ELF-1 (cell line): ENCODE data around the gene CNIH3.

ENCODE experiments used
- DNase-seq: peaks from one replicate; pipeline ENCODE4 v3.0.0-alpha.2; 2016; ENCODE audit warnings: low read depth, low spot score

Gene CNIH3

GRCh38 chr1:224743608-224744164 lies 127.6 kb downstream of the CNIH3 start:
- no peak for DNase-seq

DNA sequence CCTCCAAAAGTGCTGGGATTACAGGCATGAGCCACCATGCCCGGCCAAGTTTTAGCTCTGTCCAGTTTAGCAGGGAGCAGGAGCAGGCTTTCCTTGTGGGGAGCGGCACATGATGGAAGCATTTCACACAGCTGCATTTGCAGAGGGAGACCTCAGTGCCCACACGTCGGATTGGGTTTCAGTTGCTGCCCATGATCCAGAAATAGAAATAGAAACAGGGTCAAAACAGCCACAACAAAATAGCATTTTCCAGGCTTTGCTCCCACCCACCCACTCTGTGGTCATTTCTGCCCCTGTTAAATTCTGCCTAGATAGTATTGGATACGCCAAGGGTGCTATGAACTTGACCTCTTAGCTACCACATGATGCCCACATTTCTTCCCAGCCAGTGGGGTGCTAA lies 128.4 kb downstream of the CNIH3 start:
- no peak for DNase-seq

DNA sequence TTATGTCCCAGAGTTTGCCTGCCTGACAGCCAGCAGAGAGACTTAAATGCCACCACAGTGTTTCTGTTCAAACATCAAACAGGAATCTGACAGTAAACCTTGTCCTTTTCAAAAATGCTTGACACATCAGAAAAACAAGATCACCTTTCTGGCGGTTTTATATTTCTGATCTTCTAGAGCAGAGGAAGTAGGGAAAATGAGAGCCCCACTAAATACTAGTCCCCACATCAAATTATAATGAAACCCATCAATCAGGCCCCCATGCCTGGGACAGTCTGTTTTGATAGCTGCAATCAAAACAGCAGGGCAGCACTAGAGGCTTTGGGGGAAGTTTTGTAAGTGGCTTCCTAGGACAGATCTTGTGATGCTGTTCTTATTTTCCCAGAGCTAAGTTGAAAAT lies 129.3 kb downstream of the CNIH3 start:
- DNase-seq: no peak

DNA sequence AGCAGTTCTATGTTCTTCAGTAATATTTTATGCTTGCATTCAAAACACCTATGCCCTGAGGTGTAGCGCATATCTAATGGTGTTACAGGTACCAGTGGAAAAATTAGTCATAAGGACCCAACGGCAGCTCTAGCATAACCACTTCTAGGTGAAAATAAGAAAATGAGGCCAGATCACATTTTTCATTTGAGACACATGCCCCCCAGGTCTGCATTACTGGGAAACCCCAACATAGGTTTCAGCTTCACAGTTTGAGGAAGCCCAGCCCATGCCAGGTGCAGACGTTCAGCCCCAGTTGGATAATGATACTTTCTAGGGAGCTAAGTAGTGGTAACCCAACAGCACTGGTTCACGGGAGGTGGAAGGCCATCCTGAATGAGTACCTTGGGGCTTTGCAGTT lies 129.8 kb downstream of the CNIH3 start:
- no peak for DNase-seq

GRCh38 chr1:224747578-224747977 lies 131.5 kb downstream of the CNIH3 start:
- DNase-seq: no peak

- DNase-seq: no peak
These were observed 133.8 kb downstream of the CNIH3 start for GRCh38 chr1:224749916-224750315.

- no peak for DNase-seq
These were observed 135.7 kb downstream of the CNIH3 start for GRCh38 chr1:224751624-224752311.

DNA sequence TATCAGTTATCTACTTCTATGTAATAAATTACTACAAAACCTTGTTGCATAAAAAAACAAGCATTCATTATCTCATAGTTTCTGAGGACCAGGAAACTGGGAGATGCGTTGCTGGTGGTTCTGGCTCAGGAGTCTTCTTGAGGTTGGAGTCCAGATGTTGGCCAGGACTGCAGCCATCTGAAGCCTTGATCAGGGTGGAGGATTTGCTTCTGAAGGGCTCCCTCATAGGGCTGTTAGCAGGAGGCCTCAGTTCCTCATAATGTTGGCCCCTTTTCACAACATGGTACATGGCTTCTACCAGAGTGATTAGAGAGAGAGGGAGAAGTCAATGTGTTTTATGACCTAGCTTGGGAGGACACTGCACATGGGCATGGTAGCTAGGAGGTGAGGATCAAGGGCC lies 137.4 kb downstream of the CNIH3 start:
- DNase-seq: no peak

GRCh38 chr1:224755586-224755985 lies 139.5 kb downstream of the CNIH3 start:
- no peak for DNase-seq

GRCh38 chr1:224757508-224757907 lies 141.4 kb downstream of the CNIH3 start:
- DNase-seq: no peak

- DNase-seq: no peak
These were observed 143.0 kb downstream of the CNIH3 start for GRCh38 chr1:224759135-224759534.

- DNase-seq: no peak
These were observed 143.6 kb downstream of the CNIH3 start for GRCh38 chr1:224759681-224760091.

DNA sequence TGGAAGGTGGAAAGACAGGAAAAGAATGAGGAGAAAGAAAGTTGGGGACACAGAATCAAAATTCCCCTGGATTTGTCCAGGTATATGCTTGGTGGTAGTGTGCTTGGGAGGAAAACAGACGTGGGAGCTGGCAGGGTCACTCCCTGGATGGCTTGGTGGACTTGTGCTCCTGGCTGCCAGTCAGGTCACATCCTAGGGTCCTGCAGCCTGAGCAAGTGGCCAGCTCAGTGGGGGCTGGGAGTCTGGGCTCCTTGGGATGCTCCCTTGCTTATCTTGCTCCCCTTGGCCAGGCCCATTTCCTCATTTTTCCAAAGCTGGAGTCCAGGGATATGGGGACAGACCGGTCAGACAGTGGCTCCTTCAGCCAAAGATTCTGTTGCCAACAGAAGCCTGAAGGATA lies 144.0 kb downstream of the CNIH3 start:
- no peak for DNase-seq

DNA sequence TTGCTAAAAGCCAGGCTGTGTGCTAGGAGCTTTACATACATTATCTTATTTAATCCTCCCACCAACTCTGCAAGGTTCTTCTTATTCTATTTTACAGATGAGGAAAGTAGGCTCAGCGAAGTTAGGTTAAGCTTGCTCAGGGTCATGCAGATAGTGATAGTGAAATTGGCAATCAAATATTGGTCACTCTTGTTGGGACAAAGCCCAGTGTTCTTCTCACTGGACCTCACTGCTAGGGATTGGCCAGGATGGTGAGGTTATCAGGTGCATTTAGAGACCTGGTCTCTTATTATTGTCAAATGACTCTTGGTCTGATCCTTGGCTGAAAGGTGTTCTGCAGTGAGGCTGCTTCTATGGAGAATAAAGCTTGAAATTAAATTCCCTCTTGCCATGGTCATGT lies 145.1 kb downstream of the CNIH3 start:
- DNase-seq: no peak

GRCh38 chr1:224762046-224762445 lies 145.9 kb downstream of the CNIH3 start:
- DNase-seq: no peak

- no peak for DNase-seq
These were observed 146.6 kb downstream of the CNIH3 start for GRCh38 chr1:224762701-224763100.

DNA sequence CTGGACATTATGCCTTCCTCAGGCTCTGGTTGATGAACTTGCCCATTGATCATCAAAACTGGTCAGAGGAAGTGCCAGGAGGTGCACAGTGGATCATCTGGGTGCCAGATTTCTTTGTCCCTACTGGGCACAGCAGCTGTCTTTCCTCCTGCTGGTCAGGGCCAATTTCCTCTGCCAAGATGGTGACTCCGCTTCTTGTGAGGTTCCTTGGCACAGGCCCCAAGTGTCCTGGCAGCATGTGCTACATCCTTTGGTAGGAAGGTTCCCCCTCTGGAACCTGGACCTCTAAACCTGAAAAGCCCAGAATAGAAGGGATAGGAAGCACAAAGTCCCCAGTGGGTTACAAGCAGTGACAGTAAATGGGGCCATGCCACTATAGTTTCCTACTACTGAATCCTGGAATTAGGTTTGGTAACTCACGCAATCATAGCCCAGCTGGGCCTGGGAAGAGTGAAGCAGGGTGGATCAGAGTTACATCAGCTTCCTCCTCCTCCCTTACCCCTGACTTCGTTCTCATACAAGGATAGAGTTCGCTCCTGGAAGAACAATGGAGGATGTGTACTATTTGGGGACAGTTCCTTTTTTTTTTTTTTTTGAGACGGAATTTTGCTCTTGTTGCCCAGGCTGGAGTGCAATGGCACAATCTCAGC lies 147.1 kb downstream of the CNIH3 start:
- no peak for DNase-seq

GRCh38 chr1:224766266-224766665 lies 150.1 kb downstream of the CNIH3 start:
- DNase-seq: no peak

GRCh38 chr1:224767031-224767430 lies 150.9 kb downstream of the CNIH3 start:
- no peak for DNase-seq

DNA sequence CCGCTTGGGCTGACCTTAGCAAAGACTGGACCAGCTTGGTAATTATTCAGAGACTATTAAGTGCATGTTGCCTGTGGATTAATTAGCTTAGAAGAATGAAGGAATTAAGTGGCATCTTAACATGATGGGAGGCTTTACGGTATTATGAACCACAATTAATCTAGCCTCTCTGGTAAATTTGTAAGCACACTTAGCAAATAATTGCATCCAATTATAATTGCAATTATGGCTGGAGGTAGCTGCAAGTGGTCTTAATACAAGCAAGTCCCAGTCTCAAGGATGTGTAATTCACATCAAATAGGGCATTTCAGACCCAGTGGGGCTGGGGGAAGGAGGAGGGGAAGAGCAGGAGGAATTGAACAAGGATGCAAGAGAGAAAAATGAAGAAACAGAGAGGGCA lies 151.6 kb downstream of the CNIH3 start:
- DNase-seq: no peak

GRCh38 chr1:224768971-224769370 lies 152.9 kb downstream of the CNIH3 start:
- no peak for DNase-seq

DNA sequence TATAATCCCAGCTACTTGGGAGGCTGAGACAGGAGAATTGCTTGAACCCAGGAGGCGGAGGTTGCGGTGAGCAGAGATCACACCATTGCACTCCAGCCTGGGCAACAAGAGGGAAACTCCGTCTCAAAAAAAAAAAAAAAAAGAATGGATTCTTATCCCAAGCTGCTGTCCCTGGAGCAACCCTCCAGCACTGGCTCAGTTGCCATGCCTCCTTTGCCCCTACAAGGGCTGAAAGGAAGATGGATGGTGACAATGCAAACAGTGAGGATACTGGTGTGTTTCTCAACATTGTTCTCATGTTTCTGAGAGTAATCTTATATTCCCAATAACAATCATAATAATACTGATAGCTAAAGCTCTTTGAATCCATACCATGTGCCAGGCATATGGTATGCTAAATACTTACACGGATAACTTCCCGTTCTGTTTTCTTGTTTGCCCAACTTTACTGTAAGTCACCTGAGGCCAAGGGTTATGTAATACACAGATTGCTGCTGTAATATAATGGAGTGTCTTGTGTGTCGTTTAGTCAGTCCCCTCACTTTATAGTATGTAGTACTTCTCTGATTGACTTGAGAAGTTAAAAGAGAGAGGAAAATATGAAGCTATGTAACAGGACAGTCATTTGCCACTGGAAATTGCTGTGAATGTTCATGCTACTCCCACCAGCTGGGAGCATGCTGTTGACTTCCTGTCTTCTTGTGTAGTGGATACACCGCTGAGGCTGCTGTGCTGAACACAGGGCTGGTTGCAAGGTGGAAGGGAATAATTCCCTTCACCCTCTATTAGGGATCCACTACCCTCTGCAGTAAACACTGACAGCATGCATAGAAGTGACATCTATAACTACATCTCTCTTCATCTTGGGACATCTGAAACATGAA lies 153.6 kb downstream of the CNIH3 start:
- DNase-seq: no peak
